BLaER1 treated with 17β-estradiol and CSF1 and Interleukin-3, amounts not matched to agents 10 nM and 100 nM (cell line): ENCODE measurements around the gene KIAA1549.

ENCODE experiments used
- H3K27ac ChIP-seq, 11 experiments: shearing (Covaris generic); formaldehyde crosslinking; 2 replicates each; pipeline ENCODE4 v1.8.1; 2022
- H3K27me3 ChIP-seq, 11 experiments: shearing (Covaris generic); formaldehyde crosslinking; 2 replicates each; pipeline ENCODE4 v1.8.1; 2022
- H3K36me3 ChIP-seq, 11 experiments: shearing (Covaris generic); formaldehyde crosslinking; 2 replicates each; pipeline ENCODE4 v1.8.1; 2022
- H3K4me1 ChIP-seq, 10 experiments: shearing (Covaris generic); formaldehyde crosslinking; 2 replicates each; pipeline ENCODE4 v1.8.1; 2022
- H3K4me2 ChIP-seq, 11 experiments: shearing (Covaris generic); formaldehyde crosslinking; 2 replicates each; pipeline ENCODE4 v1.8.1; 2022
- H3K4me3 ChIP-seq, 10 experiments: shearing (Covaris generic); formaldehyde crosslinking; 2 replicates each; pipeline ENCODE4 v1.8.1; 2022
- H3K9ac ChIP-seq, 11 experiments: shearing (Covaris generic); formaldehyde crosslinking; 2 replicates each; pipeline ENCODE4 v1.8.1; 2022
- H3K9me3 ChIP-seq, 11 experiments: shearing (Covaris generic); formaldehyde crosslinking; replicated peaks in 1 of 11; 2 replicates each; pipeline ENCODE4 v1.8.1; 2022
- H4K20me1 ChIP-seq, 11 experiments: shearing (Covaris generic); formaldehyde crosslinking; 2 replicates each; pipeline ENCODE4 v1.8.1; 2022
- Cebpa-rat ChIP-seq, 11 experiments: shearing (Covaris generic); IDR thresholded peaks; 2 replicates each; pipeline ENCODE4 v1.8.1; 2022

Gene KIAA1549

GRCh38 chr7:138785587-138786437 is 195.4 kb downstream of the KIAA1549 start:
- Histone ChIP-seq H3K9ac (no peak overlapping the region), H3K4me1 (no peaks in the 10 kb centered on the region), H3K9me3 (peaks cover 14 to 26% (median 20%) of the 10 kb centered on the region in 11 experiments), H3K27me3 (no peaks in the 10 kb centered on the region), H3K36me3 (no peaks in the 10 kb centered on the region), H3K27ac (no peak overlapping the region), H4K20me1 (no peaks in the 10 kb centered on the region), H3K4me2 (no peak overlapping the region), H3K4me3 (no peak overlapping the region)
- no peak for TF ChIP-seq Cebpa-rat (IDR thresholded peaks at IDR 0.05)

- TF ChIP-seq Cebpa-rat (IDR thresholded peaks at IDR 0.05): no peak
- H3K4me1 ChIP-seq: no peaks in the 10 kb centered on the region
- H3K4me2 ChIP-seq: no peak overlapping the region
These were observed 196.5 kb downstream of the KIAA1549 start for GRCh38 chr7:138784692-138785091.

More at GRCh38 chr7:138784692-138785091, 196.5 kb downstream of the KIAA1549 start:
- H3K9ac ChIP-seq: no peak overlapping the region
- peaks cover 14 to 26% (median 20%) of the 10 kb centered on the region in 11 experiments for H3K9me3 ChIP-seq
- no peaks in the 10 kb centered on the region for H4K20me1 ChIP-seq
- no peak overlapping the region for H3K27ac ChIP-seq
- H3K4me3 ChIP-seq: no peak overlapping the region
- H3K27me3 ChIP-seq: no peaks in the 10 kb centered on the region
- no peaks in the 10 kb centered on the region for H3K36me3 ChIP-seq
